PC-3 (cell line): Measurements from ENCODE around the gene EEF1A2. TPM values are rescaled to one million over a fixed set of nuclear protein-coding genes. Genes with fewer than 3 reads are reported as not detected.

ENCODE experiments used
- ATAC-seq: fragments of 200-7000 bp; cut with Tn5 transposase; 2 replicates; pipeline ENCODE4 v1.9.1; 2020; ENCODE audit warnings: mild to moderate bottlenecking, moderate library complexity
- BruUV-seq: library from RNA; stranded (reverse); fragments of 400-500 nt; replicated peaks from 2 replicates; lab custom pipeline; 2021; lab: Mats Ljungman, UMichigan
- CTCF ChIA-PET: fragments of 300-600 bp; sonication (Branson Sonifier 250); formaldehyde crosslinking; loops from one replicate; lab custom pipeline; 2022; ENCODE audit warnings: antibody characterized with exemption; lab: Charles Lee
- POLR2A ChIA-PET: fragments of 300-600 bp; sonication (Branson Sonifier 250); formaldehyde crosslinking; loops from one replicate; lab custom pipeline; 2022; ENCODE audit warnings: antibody characterized with exemption; ENCODE audit not compliant: unreplicated experiment; lab: Charles Lee
- DNase-seq: peaks from one replicate; pipeline ENCODE4 v3.0.0-alpha.2; 2015
- H2AFZ ChIP-seq: fragments of 300-600 bp; sonication (generic); 2 replicates; pipeline ENCODE4 v1.6.0; 2016; ENCODE audit warnings: antibody characterized with exemption, low read length
- H3F3A ChIP-seq: fragments of 300-600 bp; sonication (generic); one replicate; pipeline ENCODE4 v1.6.0; 2017; ENCODE audit warnings: antibody characterized with exemption, low read length, control low read depth, mild to moderate bottlenecking; ENCODE audit not compliant: unreplicated experiment
- H3K27ac ChIP-seq: fragments of 300-600 bp; sonication (generic); 2 replicates; pipeline ENCODE4 v1.5.1; 2016; ENCODE audit warnings: mild to moderate bottlenecking, low read length
- H3K27me3 ChIP-seq: fragments of 300-600 bp; sonication (generic); 2 replicates; pipeline ENCODE4 v1.6.1; 2016; ENCODE audit warnings: low read length, mixed read lengths
- H3K36me3 ChIP-seq: fragments of 300-600 bp; sonication (generic); 2 replicates; pipeline ENCODE4 v1.6.1; 2016; ENCODE audit warnings: low read depth, mixed run types, low read length, mixed read lengths
- H3K4me1 ChIP-seq: fragments of 300-600 bp; sonication (generic); 2 replicates; pipeline ENCODE4 v1.5.1; 2016; ENCODE audit warnings: low read length; ENCODE audit not compliant: insufficient read depth
- H3K4me2 ChIP-seq: fragments of 300-600 bp; sonication (generic); 2 replicates; pipeline ENCODE4 v1.6.0; 2016; ENCODE audit warnings: low read length
- H3K4me3 ChIP-seq: fragments of 300-600 bp; sonication (generic); 2 replicates; pipeline ENCODE4 v1.5.1; 2016; ENCODE audit warnings: mild to moderate bottlenecking, low read length, mixed read lengths
- H3K79me2 ChIP-seq: fragments of 300-600 bp; sonication (generic); 2 replicates; pipeline ENCODE4 v1.6.1; 2017; ENCODE audit warnings: low read length, mixed read lengths
- H3K9ac ChIP-seq: fragments of 300-600 bp; sonication (generic); 2 replicates; pipeline ENCODE4 v1.6.0; 2016; ENCODE audit warnings: mild to moderate bottlenecking, low read length
- H3K9me2 ChIP-seq: fragments of 300-600 bp; sonication (generic); replicated peaks from 2 replicates; pipeline ENCODE4 v1.6.1; 2016; ENCODE audit warnings: mixed run types, low read length, mixed read lengths
- H3K9me3 ChIP-seq: fragments of 300-600 bp; sonication (generic); 2 replicates; pipeline ENCODE4 v1.6.1; 2016; ENCODE audit warnings: low read length, mixed read lengths
- H4K20me1 ChIP-seq: fragments of 300-600 bp; sonication (generic); 2 replicates; pipeline ENCODE4 v1.6.1; 2016; ENCODE audit warnings: low read length, mixed read lengths
- CTCF ChIP-seq: fragments of 300-600 bp; sonication (generic); conservative IDR thresholded peaks from 2 replicates; pipeline ENCODE4 v1.5.1; 2017; ENCODE audit warnings: antibody characterized with exemption, low read depth, mild to moderate bottlenecking, low read length
- EZH2 ChIP-seq: fragments of 300-600 bp; sonication (generic); IDR thresholded peaks from one replicate; pipeline ENCODE4 v1.6.1; 2017; ENCODE audit warnings: antibody characterized with exemption, mild to moderate bottlenecking, low read length; ENCODE audit not compliant: unreplicated experiment
- EZH2phosphoT487 ChIP-seq: fragments of 300-600 bp; sonication (generic); IDR thresholded peaks from 2 replicates; pipeline ENCODE4 v1.6.1; 2018; ENCODE audit warnings: mild to moderate bottlenecking, antibody characterized with exemption, low read length, borderline replicate concordance
- intact Hi-C: fragments of 100-400 bp; cut with micrococcal nuclease; formaldehyde crosslinking; loops from 2 replicates; pipeline ENCODE4 v1.9.0; 2023
- total RNA-seq: library from RNA; depleted of rRNA; stranded (reverse); fragments of >200 nt; gene quantifications from 2 replicates; pipeline ENCODE4 v1.2.3, GENCODE V29; 2014

Gene EEF1A2
- total RNA-seq, 1 experiment from 2014 or later: 463 TPM

GRCh38 chr20:63452821-63453523 is 45.9 kb downstream of the EEF1A2 start:
- BruUV-seq: no TSS peak
- H3F3A ChIP-seq: no peaks in the 10 kb centered on the region
- no peaks in the 10 kb centered on the region for H3K9me3 ChIP-seq
- H3K9ac ChIP-seq: no peak overlapping the region
- no peak overlapping the region for H3K27ac ChIP-seq
- peaks cover 11% of the 10 kb centered on the region for H3K4me1 ChIP-seq
- ATAC-seq (peak; percentile 59), DNase-seq (peak; percentile 29)
- H3K79me2 ChIP-seq: no peaks in the 10 kb centered on the region
- H3K36me3 ChIP-seq: no peaks in the 10 kb centered on the region
- H3K4me3 ChIP-seq: no peak overlapping the region
- peak overlapping the region; percentile 41 for H2AFZ ChIP-seq
- no peaks in the 10 kb centered on the region for H4K20me1 ChIP-seq
- H3K9me2 ChIP-seq: no peaks in the 10 kb centered on the region
- H3K27me3 ChIP-seq: peaks cover 41% of the 10 kb centered on the region
- ChIA-PET CTCF (interaction anchor here (0.9 kb wide), 1 partner anchor 11 kb away, joined by 4 read pairs; no protein-coding TSS in a partner anchor), POLR2A (no interaction called here)
- intact Hi-C loops: no loop called here
- TF ChIP-seq EZH2phosphoT487: no peak
- TF ChIP-seq CTCF: peak; percentile 47
- H3K4me2 ChIP-seq: peak overlapping the region; percentile 86

- Histone ChIP-seq H3K9me2 (no peaks in the 10 kb centered on the region), H3K27ac (no peak overlapping the region), H3K79me2 (no peaks in the 10 kb centered on the region), H3K4me3 (no peak overlapping the region), H2AFZ (no peak overlapping the region), H3K4me2 (no peak overlapping the region), H3F3A (no peaks in the 10 kb centered on the region), H3K4me1 (peaks cover 6% of the 10 kb centered on the region), H4K20me1 (no peaks in the 10 kb centered on the region), H3K9ac (no peak overlapping the region), H3K36me3 (no peaks in the 10 kb centered on the region), H3K27me3 (peaks cover 43% of the 10 kb centered on the region), H3K9me3 (no peaks in the 10 kb centered on the region)
- ChIA-PET POLR2A (no interaction called here), CTCF (interaction anchor here (0.9 kb wide), 1 partner anchor 11 kb away, joined by 4 read pairs; no protein-coding TSS in a partner anchor)
- intact Hi-C loops: no loop called here
- DNase-seq (no peak), ATAC-seq (no peak)
- BruUV-seq: no TSS peak
- TF ChIP-seq CTCF: no peak
- TF ChIP-seq EZH2: no peak
- no peak for TF ChIP-seq EZH2phosphoT487
Measured at GRCh38 chr20:63452341-63452740, 46.5 kb downstream of the EEF1A2 start.

GRCh38 chr20:63451821-63452220 is 47.1 kb downstream of the EEF1A2 start:
- no peaks in the 10 kb centered on the region for H4K20me1 ChIP-seq
- TF ChIP-seq EZH2phosphoT487 (no peak), EZH2 (no peak), CTCF (no peak)
- no peak overlapping the region for H2AFZ ChIP-seq
- H3K4me1 ChIP-seq: peaks cover 6% of the 10 kb centered on the region
- H3K27me3 ChIP-seq: peaks cover 37% of the 10 kb centered on the region
- DNase-seq: no peak
- H3F3A ChIP-seq: no peaks in the 10 kb centered on the region
- BruUV-seq: no TSS peak
- H3K9ac ChIP-seq: no peak overlapping the region
- no peak for ATAC-seq
- H3K4me2 ChIP-seq: no peak overlapping the region
- POLR2A ChIA-PET: no interaction called here
- no peaks in the 10 kb centered on the region for H3K79me2 ChIP-seq
- no peaks in the 10 kb centered on the region for H3K9me3 ChIP-seq
- intact Hi-C loops: no loop called here
- no peaks in the 10 kb centered on the region for H3K9me2 ChIP-seq
- CTCF ChIA-PET: no interaction called here
- no peaks in the 10 kb centered on the region for H3K36me3 ChIP-seq
- H3K4me3 ChIP-seq: no peak overlapping the region
- H3K27ac ChIP-seq: no peak overlapping the region
